Astrocyte of the cerebellum (primary cell): ENCODE measurements around the gene DMKN.
"Not testable (repeated sequence)": the region's sequence is repeated elsewhere in the genome, so short reads cannot be mapped to it uniquely, and the experiment has no call there.

ENCODE experiments used
- DNase-seq: peaks from one replicate; pipeline ENCODE4 v3.0.0-alpha.2; 2011; ENCODE audit warnings: low read depth
- H3K4me3 ChIP-seq: 2 replicates; pipeline ENCODE4 v1.5.1; 2011; ENCODE audit warnings: mild to moderate bottlenecking, low read depth, low read length, moderate library complexity
- in situ Hi-C: cut with HindIII; loops from 2 replicates; pipeline ENCODE4 v1.10.0; 2017; ENCODE audit warnings: low sequenced_read_pairs
- TF ChIP-seq, protein P1 (sequence below): IDR thresholded peaks from 2 replicates; pipeline ENCODE4 v1.5.1; 2012; ENCODE audit warnings: low read length, low read depth, moderate library complexity, mild to moderate bottlenecking; ENCODE audit errors: missing control alignments

Gene DMKN

GRCh38 chr19:35470128-35470527, 43.3 kb downstream of the DMKN start:
- in situ Hi-C loops, result no loop called here
- TF ChIP-seq, protein P1, sequence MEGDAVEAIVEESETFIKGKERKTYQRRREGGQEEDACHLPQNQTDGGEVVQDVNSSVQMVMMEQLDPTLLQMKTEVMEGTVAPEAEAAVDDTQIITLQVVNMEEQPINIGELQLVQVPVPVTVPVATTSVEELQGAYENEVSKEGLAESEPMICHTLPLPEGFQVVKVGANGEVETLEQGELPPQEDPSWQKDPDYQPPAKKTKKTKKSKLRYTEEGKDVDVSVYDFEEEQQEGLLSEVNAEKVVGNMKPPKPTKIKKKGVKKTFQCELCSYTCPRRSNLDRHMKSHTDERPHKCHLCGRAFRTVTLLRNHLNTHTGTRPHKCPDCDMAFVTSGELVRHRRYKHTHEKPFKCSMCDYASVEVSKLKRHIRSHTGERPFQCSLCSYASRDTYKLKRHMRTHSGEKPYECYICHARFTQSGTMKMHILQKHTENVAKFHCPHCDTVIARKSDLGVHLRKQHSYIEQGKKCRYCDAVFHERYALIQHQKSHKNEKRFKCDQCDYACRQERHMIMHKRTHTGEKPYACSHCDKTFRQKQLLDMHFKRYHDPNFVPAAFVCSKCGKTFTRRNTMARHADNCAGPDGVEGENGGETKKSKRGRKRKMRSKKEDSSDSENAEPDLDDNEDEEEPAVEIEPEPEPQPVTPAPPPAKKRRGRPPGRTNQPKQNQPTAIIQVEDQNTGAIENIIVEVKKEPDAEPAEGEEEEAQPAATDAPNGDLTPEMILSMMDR, result no peak
- no peak overlapping the region for H3K4me3 ChIP-seq
- no peak for DNase-seq

- TF ChIP-seq, protein P1, result peak; percentile 9
- in situ Hi-C loops, result no loop called here
- H3K4me3 ChIP-seq, result no peak overlapping the region
- no peak for DNase-seq
Observed at GRCh38 chr19:35468637-35469036, 44.8 kb downstream of the DMKN start.

DNA sequence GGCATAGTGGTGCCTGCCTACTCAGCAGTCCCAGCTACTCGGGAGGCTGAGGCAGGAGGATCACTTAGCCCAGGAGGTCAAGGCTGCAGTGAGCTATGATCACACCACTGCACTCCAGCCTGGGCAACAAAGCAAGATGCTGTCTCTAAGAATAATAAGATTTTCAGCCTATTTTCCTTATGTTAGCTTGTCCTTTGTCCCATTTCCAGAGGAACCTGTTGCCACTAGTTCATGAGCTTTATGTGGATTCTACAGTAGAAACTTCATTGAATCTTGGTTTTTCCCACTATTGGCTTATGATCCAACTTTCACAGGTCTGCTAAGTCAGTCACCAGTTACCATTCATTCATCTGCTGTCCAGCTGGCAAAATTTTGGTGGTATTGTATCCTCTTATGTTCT, 47.2 kb downstream of the DMKN start:
- in situ Hi-C loops, result no loop called here
- TF ChIP-seq, protein P1, result no peak
- no peak for DNase-seq
- no peak overlapping the region for H3K4me3 ChIP-seq

DNA sequence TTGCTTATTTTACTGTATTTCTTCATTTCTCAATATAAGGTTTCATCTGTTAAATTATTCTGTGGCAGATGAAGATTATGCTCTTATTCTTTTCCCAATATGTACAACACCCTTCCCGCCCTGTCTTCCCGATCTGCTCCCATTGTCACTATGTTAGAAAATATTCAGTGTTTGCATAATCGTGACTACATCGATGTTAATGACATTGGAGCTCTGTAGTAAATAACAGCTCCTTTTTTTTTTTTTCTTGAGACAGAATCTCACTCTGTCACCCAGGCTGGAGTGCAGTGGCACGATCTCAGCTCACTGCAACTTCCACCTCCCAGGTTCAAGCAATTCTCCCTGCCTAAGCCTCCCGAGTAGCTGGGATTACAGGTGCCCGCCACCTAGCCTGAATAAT, 50.5 kb downstream of the DMKN start:
- in situ Hi-C loops, DNase-seq, H3K4me3 ChIP-seq: not testable (repeated sequence)

- TF ChIP-seq, protein P1, result no peak
- no peak overlapping the region for H3K4me3 ChIP-seq
- no peak for DNase-seq
- in situ Hi-C loops, result no loop called here
Observed at GRCh38 chr19:35462476-35462953, 50.9 kb downstream of the DMKN start.

GRCh38 chr19:35461788-35462187, 51.7 kb downstream of the DMKN start:
- in situ Hi-C loops, DNase-seq, H3K4me3 ChIP-seq: not testable (repeated sequence)

GRCh38 chr19:35461060-35461459, 52.4 kb downstream of the DMKN start:
- no peak for DNase-seq
- in situ Hi-C loops, result no loop called here
- H3K4me3 ChIP-seq, result no peak overlapping the region
- TF ChIP-seq, protein P1, result no peak

DNA sequence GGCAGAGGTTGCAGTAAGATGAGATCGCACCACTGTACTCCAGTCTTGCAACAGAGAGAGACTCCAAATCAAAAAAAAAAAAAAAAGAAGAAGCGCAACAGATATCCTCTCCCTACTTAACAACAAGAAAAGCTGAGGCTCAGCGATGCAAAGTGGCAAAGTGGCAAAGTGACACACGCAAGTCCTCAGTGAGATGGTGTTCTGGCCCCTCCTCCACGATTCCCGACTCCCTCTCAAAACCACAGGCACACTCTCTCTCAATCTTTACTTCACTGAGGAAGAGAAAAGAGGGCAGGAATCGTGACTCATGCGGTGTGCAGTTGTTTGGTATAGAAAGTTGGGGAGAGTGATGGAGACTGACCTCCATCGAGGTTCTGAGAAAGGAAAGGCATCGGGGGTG, 52.8 kb downstream of the DMKN start:
- DNase-seq, result no peak
- H3K4me3 ChIP-seq, result no peak overlapping the region
- TF ChIP-seq, protein P1, result no peak
- in situ Hi-C loops, result no loop called here
